GM21423 (cell line): ENCODE results near the gene FECH.

Source experiments
- ATAC-seq: cut with Tn5 transposase; IDR thresholded peaks from one replicate; pipeline ENCODE4 v1.9.1; 2021; ENCODE audit warnings: mild to moderate bottlenecking, moderate library complexity; ENCODE audit not compliant: unreplicated experiment

Gene FECH

GRCh38 chr18:57583297-57583835 is 3.1 kb downstream of the FECH start:
- ATAC-seq: no peak

DNA sequence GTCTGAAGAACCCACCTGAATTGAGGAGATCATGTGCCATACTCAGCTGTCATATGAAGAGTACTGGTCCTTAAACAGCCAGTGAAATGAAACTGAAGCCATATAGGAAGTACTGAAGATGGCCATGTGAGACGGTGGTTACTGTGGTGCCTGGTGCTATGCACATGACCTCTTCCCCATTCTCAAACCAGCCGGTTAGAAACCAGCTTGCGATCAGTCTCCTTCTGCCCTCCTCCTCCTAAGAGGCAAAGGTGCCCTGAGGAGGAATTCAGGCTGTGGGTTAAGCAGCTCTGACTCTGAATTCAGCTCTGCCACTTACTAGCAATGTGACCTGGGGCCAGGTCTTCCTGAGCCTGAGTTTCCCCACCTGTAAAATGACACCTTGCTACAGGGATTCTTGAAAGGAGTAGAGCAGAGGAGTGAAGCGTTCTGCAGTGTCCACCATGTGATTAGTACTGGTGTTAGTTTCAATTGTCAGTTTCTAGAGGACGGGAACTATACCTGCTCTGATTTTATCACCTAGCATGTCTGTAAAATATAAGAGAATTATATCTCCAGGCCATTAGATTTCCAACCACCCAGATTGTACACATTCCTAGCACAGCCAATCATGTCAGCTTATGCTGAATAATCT is 5.1 kb downstream of the FECH start:
- ATAC-seq: peak; percentile 93

DNA sequence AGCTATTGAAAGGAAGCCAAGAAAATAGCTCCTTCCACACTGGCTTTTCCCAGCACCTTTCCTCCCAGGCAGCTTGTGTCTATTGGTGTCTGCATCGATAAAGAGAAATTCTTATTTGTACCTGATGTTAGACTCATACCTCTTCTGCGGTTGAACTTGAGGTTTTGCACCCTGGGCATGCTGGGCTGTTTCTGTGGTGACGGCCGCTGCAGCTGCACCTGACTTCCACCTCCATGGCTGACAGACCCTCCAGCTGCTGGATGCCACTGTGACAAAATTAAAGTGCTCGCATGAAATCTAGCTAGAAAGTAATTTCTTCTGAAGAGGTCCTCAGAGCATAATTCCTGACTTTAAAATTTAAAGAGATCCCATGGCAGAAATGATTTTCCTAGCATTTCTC is 6.6 kb downstream of the FECH start:
- peak; percentile 35 for ATAC-seq

DNA sequence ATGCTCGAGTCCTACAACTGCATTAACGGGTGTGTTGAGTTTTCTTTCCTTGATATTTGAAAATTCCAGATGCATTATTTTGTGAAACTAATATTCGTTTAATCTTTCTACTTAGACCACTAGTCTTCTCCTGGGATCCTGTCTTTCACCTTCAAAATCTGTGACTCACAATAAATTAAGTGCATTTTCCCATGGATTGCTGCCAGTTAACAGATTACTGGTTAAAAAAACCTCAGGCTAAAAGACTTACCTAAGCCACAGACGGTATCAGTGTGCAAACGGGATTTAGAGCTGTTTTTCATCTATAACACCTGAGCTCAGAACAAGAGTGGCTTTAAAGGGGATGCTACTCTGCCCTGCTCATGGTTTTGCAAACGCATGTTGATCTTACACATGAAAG is 10.2 kb downstream of the FECH start:
- ATAC-seq: no peak

DNA sequence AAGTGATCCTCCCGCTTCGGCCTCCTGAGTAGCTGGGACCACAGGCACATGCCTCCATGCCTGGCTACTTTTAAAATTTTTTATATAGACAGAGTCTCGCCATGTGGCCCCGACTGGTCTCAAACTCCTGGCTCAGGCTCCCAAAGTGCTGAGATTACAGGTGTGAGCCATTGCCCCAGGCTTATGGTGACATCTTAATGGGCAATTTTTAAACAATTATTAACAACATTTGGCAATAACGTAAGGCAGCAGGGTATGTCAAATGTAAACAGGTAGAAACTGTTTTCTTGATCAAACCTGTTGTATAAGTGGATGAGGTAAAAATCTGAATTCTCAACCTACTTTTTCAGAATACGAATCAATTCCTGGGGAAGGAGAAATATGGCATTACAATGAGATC is 11.0 kb downstream of the FECH start:
- ATAC-seq: no peak

GRCh38 chr18:57574866-57575265 is 11.6 kb downstream of the FECH start:
- ATAC-seq: no peak

DNA sequence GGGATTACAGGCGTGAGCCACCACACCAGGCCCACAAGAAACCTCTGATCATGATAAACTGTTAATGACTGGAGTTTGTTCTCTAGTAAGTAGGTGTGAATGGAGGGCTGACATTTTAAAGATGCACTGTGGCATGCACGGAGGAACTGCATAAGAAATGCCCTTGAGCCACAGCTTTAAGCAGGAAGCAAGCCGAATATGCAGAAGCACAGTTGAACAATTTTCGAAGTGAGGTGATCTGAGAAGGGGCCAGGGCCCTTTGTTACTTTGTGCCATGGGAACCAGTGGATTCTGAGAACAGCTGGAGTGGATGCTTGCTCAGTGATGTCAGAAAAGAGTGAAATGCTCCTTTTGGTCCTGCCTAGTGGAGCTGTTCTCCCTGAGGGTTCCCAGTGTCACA is 16.3 kb downstream of the FECH start:
- no peak for ATAC-seq

GRCh38 chr18:57569133-57569532 is 17.4 kb downstream of the FECH start:
- no peak for ATAC-seq

DNA sequence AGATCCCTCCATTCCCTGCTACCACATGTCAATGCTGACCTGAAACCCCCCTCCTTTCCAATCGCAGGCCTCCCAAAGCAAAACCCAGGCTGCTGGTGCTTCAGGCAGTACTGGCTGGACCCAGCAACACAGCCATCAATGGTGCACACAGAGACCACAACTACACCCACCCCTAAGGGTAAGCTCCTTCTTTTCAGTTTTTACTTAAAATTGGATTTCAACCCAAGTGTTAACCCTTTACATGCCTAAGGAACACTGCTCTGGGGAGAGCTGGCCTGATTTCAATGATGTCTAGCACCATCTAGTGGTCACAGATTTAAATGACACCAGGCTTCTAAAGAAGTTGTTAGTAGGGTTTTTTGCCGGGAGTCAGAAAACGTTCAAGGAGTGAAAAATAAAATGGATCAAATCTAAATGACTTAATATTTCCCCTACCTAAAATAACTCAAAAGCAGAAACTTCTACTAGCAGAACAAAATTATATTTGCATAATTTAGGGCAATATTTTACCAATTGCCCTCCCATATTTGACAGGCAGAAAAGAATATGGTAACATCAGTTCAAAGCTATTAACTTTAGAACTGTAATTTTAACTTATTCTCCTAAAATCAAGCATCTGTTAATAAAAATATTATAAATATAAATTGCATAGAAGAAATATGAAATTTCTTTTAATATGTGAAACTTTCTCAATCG is 24.6 kb downstream of the FECH start:
- peak; percentile 58 for ATAC-seq

- ATAC-seq: no peak
Observed at GRCh38 chr18:57561261-57561660, 25.2 kb downstream of the FECH start.

GRCh38 chr18:57559314-57559713 is 27.2 kb downstream of the FECH start:
- no peak for ATAC-seq

- no peak for ATAC-seq
Observed at GRCh38 chr18:57555134-57555533, 31.4 kb downstream of the FECH start.

GRCh38 chr18:57550510-57550909 is 36.0 kb downstream of the FECH start:
- ATAC-seq: no peak

DNA sequence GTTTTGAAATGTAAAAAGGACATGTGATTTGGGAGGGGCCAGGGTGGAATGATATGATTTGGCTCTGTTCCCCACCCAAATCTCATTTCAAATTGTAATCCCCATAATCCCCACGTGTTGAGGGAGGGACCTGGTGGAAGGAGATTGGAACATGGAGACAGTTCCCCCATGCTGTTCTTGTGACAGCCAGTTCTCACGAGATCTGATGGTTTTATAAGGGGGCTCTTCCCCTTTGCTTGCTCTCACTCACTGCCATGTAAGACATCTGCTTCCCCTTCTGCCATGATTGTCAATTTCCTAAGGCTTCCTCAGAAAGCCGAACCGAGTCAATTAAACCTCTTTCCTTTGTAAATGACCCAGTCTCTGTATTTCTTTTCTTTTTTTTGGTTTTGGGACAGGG is 39.2 kb downstream of the FECH start:
- ATAC-seq: no peak

DNA sequence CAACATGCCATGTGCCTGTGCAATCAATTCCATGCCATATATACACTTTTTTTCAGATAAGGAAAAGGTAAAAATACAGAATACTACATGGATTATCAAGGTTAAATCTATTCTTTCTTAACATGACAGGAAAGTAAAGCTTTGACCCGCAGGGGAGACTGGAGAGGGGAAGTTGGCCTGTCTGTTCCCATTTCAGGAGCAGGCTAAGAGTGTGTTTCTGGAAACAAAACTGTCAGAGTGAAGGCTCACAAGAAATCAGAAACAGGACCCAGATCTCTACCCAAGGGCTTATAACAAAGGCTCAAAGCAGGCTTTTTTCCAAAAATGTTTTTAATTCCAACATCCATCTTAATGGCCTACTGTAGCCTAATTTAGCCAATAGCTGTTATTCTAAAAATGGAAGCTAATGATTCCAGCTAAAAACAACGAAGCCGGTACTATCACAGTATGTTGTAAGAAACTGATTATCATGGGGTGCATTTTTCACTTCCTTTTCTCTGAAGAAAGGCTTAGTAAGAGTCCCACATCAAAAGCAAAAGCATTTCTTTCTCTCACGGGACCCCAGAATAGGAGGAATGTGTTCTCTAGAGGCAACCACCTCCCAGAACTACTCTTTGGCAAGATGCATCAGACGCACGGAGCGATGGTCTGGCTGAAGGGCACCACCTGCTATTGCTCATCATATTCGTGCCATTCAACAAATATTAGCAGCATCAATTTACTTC is 41.4 kb downstream of the FECH start:
- ATAC-seq: peak; percentile 80

- ATAC-seq: no peak
Observed at GRCh38 chr18:57543560-57543959, 42.9 kb downstream of the FECH start.

GRCh38 chr18:57542812-57543427 is 43.6 kb downstream of the FECH start:
- ATAC-seq: no peak

GRCh38 chr18:57542126-57542525 is 44.4 kb downstream of the FECH start:
- no peak for ATAC-seq

- ATAC-seq: no peak
Observed at GRCh38 chr18:57539702-57540101, 46.8 kb downstream of the FECH start.

- no peak for ATAC-seq
Observed at GRCh38 chr18:57538614-57539013, 47.9 kb downstream of the FECH start.

GRCh38 chr18:57534511-57534909 is 52.0 kb downstream of the FECH start:
- no peak for ATAC-seq
